Fibroblast of lung (primary cell): ENCODE data around the gene RPUSD4. TPM values are rescaled to one million over a fixed set of nuclear protein-coding genes. Genes with fewer than 3 reads are reported as not detected.

Source experiments
- DNase-seq, 2 donors: peaks; one replicate each; pipeline versions ENCODE4 v3.0.0 to v3.0.0-alpha.2; 2010; ENCODE audit warnings: low read depth in 2 of 2
- H2AFZ ChIP-seq: 2 replicates; pipeline ENCODE4 v1.5.1; 2012; ENCODE audit warnings: low read length, control low read depth, inconsistent platforms
- H3K27ac ChIP-seq: 2 replicates; pipeline ENCODE4 v1.5.1; 2011; ENCODE audit warnings: low read length, control low read depth; ENCODE audit not compliant: insufficient read depth
- H3K27me3 ChIP-seq: 2 replicates; pipeline ENCODE4 v1.5.1; 2011; ENCODE audit warnings: mild to moderate bottlenecking, low read length; ENCODE audit not compliant: control insufficient read depth, insufficient read depth
- H3K36me3 ChIP-seq: 2 replicates; pipeline ENCODE4 v1.5.1; 2011; ENCODE audit warnings: low read length; ENCODE audit not compliant: control insufficient read depth, insufficient read depth
- H3K4me1 ChIP-seq: 2 replicates; pipeline ENCODE4 v1.5.1; 2011; ENCODE audit warnings: low read length; ENCODE audit not compliant: control insufficient read depth, insufficient read depth; ENCODE audit errors: extremely low read depth
- H3K4me2 ChIP-seq: 2 replicates; pipeline ENCODE4 v1.5.1; 2011; ENCODE audit warnings: low read length, control low read depth; ENCODE audit not compliant: insufficient read depth; ENCODE audit errors: extremely low read depth
- H3K4me3 ChIP-seq, 4 experiments: fragments of 200-600 bp in 1 of 4; sonication (generic) in 1 of 4; replicated peaks in 1 of 4; 2 replicates each; pipeline ENCODE4 v1.5.1; 2011 to 2016; ENCODE audit warnings: low read length in 4 of 4, low read depth in 3 of 4, mild to moderate bottlenecking in 3 of 4, control low read depth in 2 of 4, inconsistent platforms in 1 of 4, mixed read lengths in 1 of 4; ENCODE audit not compliant: insufficient read depth in 1 of 4; ENCODE audit errors: control extremely low read depth in 1 of 4
- H3K79me2 ChIP-seq: 2 replicates; pipeline ENCODE4 v1.5.1; 2012; ENCODE audit warnings: mild to moderate bottlenecking, low read length, inconsistent platforms; ENCODE audit not compliant: control insufficient read depth, insufficient read depth
- H3K9ac ChIP-seq: 2 replicates; pipeline ENCODE4 v1.5.1; 2011; ENCODE audit warnings: mild to moderate bottlenecking, low read length, control low read depth; ENCODE audit not compliant: insufficient read depth
- H3K9me3 ChIP-seq: 2 replicates; pipeline ENCODE4 v1.5.1; 2012; ENCODE audit warnings: low read depth, low read length; ENCODE audit not compliant: control insufficient read depth, insufficient read depth
- H4K20me1 ChIP-seq: 2 replicates; pipeline ENCODE4 v1.5.1; 2011; ENCODE audit warnings: low read length; ENCODE audit not compliant: control insufficient read depth, insufficient read depth; ENCODE audit errors: extremely low read depth
- EZH2 ChIP-seq: IDR thresholded peaks from 2 replicates; pipeline ENCODE4 v1.5.1; 2012; ENCODE audit warnings: low read length, control low read depth, mild to moderate bottlenecking; ENCODE audit errors: missing control alignments
- polyA plus RNA-seq, 2 donors: library from polyadenylated mRNA; depleted of rRNA in 1 of 2; stranded (reverse) in 1 of 2; unstranded in 1 of 2; fragments of >200 nt; gene quantifications; 2 replicates each; pipeline ENCODE4 v1.2.1, GENCODE V29; 2011 to 2012; ENCODE audit warnings: missing spikeins in 1 of 2
- total RNA-seq: library from RNA; depleted of rRNA; stranded (reverse); fragments of >200 nt; gene quantifications from 2 replicates; pipeline ENCODE4 v1.2.1, GENCODE V29; 2014
- TF ChIP-seq, protein P1 (sequence below), 2 donors: IDR thresholded peaks in 1 of 2; conservative IDR thresholded peaks in 1 of 2; 1 replicate in 1 of 2; 2 replicates in 1 of 2; pipeline ENCODE4 v1.5.1; 2011 to 2012; ENCODE audit warnings: low read length in 2 of 2, control low read depth in 1 of 2, inconsistent platforms in 1 of 2, low read depth in 1 of 2, mild to moderate bottlenecking in 1 of 2

The RPUSD4 gene
- total and polyA plus RNA-seq, 2 donors (not counting 1 experiment from before 2014, with no cell fraction given) = 16.3 to 26.9 TPM

DNA sequence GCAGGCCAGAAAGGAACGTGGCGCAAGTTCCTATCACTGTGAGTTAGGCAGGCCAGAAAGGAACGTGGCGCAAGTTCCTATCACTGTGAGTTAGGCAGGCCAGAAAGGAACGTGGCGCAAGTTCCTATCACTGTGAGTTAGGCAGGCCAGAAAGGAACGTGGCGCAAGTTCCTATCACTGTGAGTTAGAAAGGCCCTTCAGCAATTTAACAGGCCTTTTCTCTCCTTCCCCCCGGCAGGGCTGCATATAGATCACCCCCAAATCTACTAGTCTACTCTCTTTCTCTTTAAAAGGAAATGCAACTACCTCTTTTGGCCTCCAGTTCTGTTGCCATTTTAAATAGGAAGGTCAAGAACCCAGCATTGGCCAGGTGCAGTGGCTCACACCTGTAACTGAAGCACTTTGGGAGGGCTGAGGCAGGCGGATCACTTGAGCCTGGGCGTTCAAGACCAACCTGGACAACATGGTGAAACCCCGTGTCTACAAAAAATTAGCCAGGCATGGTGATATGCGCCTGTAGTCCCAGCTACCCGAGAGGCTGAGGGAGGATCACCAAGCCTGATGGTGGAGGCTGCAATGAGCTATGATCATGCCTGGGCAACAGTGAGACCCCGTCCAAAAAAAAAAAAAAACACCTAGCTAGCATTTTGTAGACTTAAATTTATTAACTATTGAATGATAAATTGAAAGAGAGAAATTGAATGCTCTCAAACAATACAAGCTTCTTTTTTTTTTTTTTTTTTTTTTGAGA lies 15.1 kb upstream of the RPUSD4 start:
- H4K20me1 ChIP-seq = no peaks in the 10 kb centered on the region
- H2AFZ ChIP-seq = no peak overlapping the region

DNA sequence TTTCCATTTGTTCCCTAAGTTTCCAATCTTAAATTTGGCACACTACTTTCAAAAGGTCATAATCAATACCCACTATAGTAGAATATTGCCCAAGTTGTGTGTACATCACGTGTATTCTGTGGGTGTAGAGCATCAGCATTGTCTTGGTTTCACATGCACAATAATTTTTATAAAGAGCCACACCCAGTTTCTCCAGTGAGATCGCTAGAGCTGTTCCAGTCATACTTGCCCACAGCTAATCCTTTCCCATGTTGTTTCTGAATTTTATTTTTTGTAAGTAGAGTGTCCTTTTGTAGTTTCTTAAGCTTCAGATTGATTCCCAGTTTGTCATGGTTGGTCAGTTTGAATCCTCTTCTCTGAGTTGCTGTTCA lies 13.8 kb upstream of the RPUSD4 start:
- Histone ChIP-seq H3K4me2 (no peak overlapping the region), H2AFZ (no peak overlapping the region), H4K20me1 (no peaks in the 10 kb centered on the region), H3K27ac (no peak overlapping the region), H3K27me3 (no peaks in the 10 kb centered on the region), H3K9me3 (no peaks in the 10 kb centered on the region), H3K36me3 (no peaks in the 10 kb centered on the region), H3K79me2 (peaks cover 7% of the 10 kb centered on the region), H3K4me3 (no peak overlapping the region), H3K4me1 (no peaks in the 10 kb centered on the region), H3K9ac (no peak overlapping the region)
- no peak for TF ChIP-seq EZH2
- TF ChIP-seq, protein P1, sequence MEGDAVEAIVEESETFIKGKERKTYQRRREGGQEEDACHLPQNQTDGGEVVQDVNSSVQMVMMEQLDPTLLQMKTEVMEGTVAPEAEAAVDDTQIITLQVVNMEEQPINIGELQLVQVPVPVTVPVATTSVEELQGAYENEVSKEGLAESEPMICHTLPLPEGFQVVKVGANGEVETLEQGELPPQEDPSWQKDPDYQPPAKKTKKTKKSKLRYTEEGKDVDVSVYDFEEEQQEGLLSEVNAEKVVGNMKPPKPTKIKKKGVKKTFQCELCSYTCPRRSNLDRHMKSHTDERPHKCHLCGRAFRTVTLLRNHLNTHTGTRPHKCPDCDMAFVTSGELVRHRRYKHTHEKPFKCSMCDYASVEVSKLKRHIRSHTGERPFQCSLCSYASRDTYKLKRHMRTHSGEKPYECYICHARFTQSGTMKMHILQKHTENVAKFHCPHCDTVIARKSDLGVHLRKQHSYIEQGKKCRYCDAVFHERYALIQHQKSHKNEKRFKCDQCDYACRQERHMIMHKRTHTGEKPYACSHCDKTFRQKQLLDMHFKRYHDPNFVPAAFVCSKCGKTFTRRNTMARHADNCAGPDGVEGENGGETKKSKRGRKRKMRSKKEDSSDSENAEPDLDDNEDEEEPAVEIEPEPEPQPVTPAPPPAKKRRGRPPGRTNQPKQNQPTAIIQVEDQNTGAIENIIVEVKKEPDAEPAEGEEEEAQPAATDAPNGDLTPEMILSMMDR (conservative IDR thresholded peaks at IDR 0.05 in 1 of 2, IDR thresholded peaks at IDR 0.05 in 1 of 2; ENCODE audit: low read depth in 1 of 2, low read length in 2 of 2) = no peak
- DNase-seq = no peak

More for the DNA sequence above, 15.1 kb upstream of the RPUSD4 start:
- H3K4me1 ChIP-seq = no peaks in the 10 kb centered on the region
- no peak for TF ChIP-seq EZH2
- TF ChIP-seq, protein P1 (conservative IDR thresholded peaks at IDR 0.05 in 1 of 2, IDR thresholded peaks at IDR 0.05 in 1 of 2; ENCODE audit: low read depth in 1 of 2, low read length in 2 of 2) = no peak
- no peak overlapping the region for H3K27ac ChIP-seq
- H3K9ac ChIP-seq = no peak overlapping the region
- H3K4me3 ChIP-seq = no peak overlapping the region
- no peaks in the 10 kb centered on the region for H3K27me3 ChIP-seq
- no peaks in the 10 kb centered on the region for H3K9me3 ChIP-seq
- no peak overlapping the region for H3K4me2 ChIP-seq
- DNase-seq = no peak
- peaks cover 4% of the 10 kb centered on the region for H3K79me2 ChIP-seq
- no peaks in the 10 kb centered on the region for H3K36me3 ChIP-seq

DNA sequence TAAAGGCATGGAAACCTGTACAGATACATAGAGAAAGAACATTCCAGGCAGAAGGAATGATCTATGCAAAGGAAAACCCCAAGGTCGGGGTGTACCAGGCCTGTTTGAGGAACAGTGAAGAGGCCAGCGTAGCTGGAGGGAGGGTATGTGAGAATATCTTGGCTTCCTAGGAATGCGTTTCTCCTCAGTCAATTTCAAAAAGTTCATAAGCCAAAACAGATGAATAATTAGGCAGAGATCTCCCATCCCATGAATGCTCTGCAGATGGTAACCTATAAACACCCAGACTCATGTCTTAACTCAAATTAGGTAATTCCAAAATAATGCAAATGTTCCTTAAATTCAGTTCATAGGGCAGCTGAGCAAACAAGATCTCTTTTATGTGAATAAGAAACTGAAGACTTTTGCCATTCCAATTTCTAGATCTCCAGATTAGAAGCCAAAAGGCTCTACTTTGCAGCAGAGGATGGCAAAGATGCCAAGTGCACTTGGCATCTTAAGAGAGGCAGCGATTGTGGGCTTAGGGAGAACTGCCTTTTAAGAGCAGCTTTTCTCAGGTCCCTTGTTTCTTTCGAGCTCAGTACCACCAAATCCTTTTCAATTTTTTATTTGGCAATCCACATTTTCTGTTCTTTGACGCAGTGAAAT lies 13.3 kb upstream of the RPUSD4 start:
- no peaks in the 10 kb centered on the region for H4K20me1 ChIP-seq
- no peak overlapping the region for H3K9ac ChIP-seq
- H3K27me3 ChIP-seq = no peaks in the 10 kb centered on the region
- H3K4me2 ChIP-seq = no peak overlapping the region
- H3K4me1 ChIP-seq = no peaks in the 10 kb centered on the region
- no peak overlapping the region for H2AFZ ChIP-seq
- H3K36me3 ChIP-seq = no peaks in the 10 kb centered on the region
- no peak for DNase-seq
- H3K79me2 ChIP-seq = peaks cover 9% of the 10 kb centered on the region
- TF ChIP-seq EZH2 = no peak
- TF ChIP-seq, protein P1 (conservative IDR thresholded peaks at IDR 0.05 in 1 of 2, IDR thresholded peaks at IDR 0.05 in 1 of 2; ENCODE audit: low read depth in 1 of 2, low read length in 2 of 2) = no peak
- no peaks in the 10 kb centered on the region for H3K9me3 ChIP-seq
- no peak overlapping the region for H3K4me3 ChIP-seq
- H3K27ac ChIP-seq = no peak overlapping the region
